ENCODE results near the gene TPMT. TPM values are rescaled to one million over a fixed set of nuclear protein-coding genes. Genes with fewer than 3 reads are reported as not detected.
A peak's percentile ranks its signal among the peaks of the same experiment; 100 is the strongest.

The TPMT gene
- total RNA-seq, 1 experiment from 2014 or later = 3.2 TPM

DNA sequence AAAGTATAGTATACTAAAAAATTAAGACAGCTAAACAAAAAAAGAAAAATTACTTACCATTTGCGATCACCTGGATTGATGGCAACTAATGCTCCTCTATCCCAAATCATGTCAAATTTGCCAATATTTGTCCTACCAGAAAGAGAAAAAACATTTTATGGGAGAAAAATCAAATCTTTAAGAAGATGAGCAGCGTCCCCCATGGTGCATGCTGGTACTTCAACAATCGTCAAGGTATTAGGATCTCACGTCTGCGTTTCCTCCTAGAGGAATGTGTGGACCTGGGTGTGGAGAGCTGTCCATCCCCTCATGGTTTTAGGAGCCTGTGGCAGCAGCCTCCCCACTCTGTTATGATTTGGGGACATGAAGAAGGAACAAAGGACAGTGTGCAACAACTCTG lies 16.0 kb downstream of the TPMT start:
- Histone ChIP-seq H3K4me2 (ENCODE audit: low read depth, low read length, poor library complexity, severe bottlenecking) (no peak overlapping the region), H3K27me3 (ENCODE audit: low read length) (no peaks in the 10 kb centered on the region), H3K9me3 (ENCODE audit: low read length) (no peaks in the 10 kb centered on the region), H3K4me1 (ENCODE audit: low read length) (no peaks in the 10 kb centered on the region), H2AFZ (ENCODE audit: low read length) (no peak overlapping the region), H3K36me3 (ENCODE audit: insufficient read depth, low read length) (no peaks in the 10 kb centered on the region), H3K4me3 (ENCODE audit: low read length) (no peak overlapping the region), H3K9me2 (replicated peaks; ENCODE audit: insufficient read depth, low read length) (no peaks in the 10 kb centered on the region), H3K27ac (ENCODE audit: low read length) (no peak overlapping the region), H3K9ac (ENCODE audit: low read length) (no peak overlapping the region), H4K20me1 (ENCODE audit: insufficient read depth, low read depth, low read length) (no peaks in the 10 kb centered on the region), H3K79me2 (ENCODE audit: low read length) (no peaks in the 10 kb centered on the region)
- DNase-seq = no peak

DNA sequence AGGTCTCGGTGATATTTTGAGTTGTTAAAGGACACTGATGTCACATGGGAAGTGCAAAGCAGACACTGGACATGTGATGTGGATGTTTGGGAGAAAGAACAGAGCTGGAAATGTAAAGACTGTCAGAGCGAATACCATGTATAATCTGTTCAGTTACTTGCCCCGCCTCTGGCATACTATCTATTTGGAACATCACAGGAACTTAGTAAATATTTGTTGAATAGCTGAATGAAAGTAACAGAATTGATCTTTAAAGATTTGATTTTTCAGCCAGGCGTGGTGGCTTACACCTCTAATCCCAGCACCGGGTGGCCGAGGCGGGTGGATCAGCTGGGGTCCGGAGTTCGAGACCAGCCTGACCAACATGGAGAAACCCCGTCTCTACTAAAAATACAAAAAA lies 18.6 kb downstream of the TPMT start:
- no peak overlapping the region for H3K4me2 ChIP-seq (ENCODE audit: low read depth, low read length, poor library complexity, severe bottlenecking)
- no peaks in the 10 kb centered on the region for H3K4me1 ChIP-seq (ENCODE audit: low read length)
- no peak overlapping the region for H3K27ac ChIP-seq (ENCODE audit: low read length)
- H3K9me2 ChIP-seq (replicated peaks; ENCODE audit: insufficient read depth, low read length) = no peaks in the 10 kb centered on the region
- H3K27me3 ChIP-seq (ENCODE audit: low read length) = no peaks in the 10 kb centered on the region
- H3K9ac ChIP-seq (ENCODE audit: low read length) = no peak overlapping the region
- no peaks in the 10 kb centered on the region for H3K79me2 ChIP-seq (ENCODE audit: low read length)
- H3K36me3 ChIP-seq (ENCODE audit: insufficient read depth, low read length) = no peaks in the 10 kb centered on the region
- H3K4me3 ChIP-seq (ENCODE audit: low read length) = no peak overlapping the region
- no peaks in the 10 kb centered on the region for H3K9me3 ChIP-seq (ENCODE audit: low read length)
- H2AFZ ChIP-seq (ENCODE audit: low read length) = no peak overlapping the region
- no peaks in the 10 kb centered on the region for H4K20me1 ChIP-seq (ENCODE audit: insufficient read depth, low read depth, low read length)
- DNase-seq = no peak

DNA sequence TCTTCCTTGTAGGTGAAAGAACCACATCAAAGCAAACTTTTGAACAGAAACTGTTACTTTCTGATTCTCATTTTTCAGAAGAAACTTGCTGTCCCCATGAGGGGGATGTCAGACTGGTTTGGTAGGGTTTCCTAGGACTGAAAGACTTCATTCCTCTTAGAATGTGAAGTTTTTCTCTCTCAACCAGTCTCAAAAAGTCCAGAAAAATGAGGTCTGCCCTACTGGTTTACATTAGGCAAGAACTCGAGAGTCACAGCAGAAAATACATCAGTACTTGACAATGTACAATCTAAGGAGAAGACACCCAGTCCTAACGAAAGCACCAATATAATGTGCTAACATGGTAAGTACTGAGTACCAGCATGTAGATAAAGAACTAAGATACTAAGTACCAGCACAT lies 19.7 kb downstream of the TPMT start:
- H4K20me1 ChIP-seq (ENCODE audit: insufficient read depth, low read depth, low read length) = no peaks in the 10 kb centered on the region
- H3K9me2 ChIP-seq (replicated peaks; ENCODE audit: insufficient read depth, low read length) = no peaks in the 10 kb centered on the region
- no peaks in the 10 kb centered on the region for H3K4me1 ChIP-seq (ENCODE audit: low read length)
- H3K9ac ChIP-seq (ENCODE audit: low read length) = no peak overlapping the region
- H3K27ac ChIP-seq (ENCODE audit: low read length) = no peak overlapping the region
- H3K4me3 ChIP-seq (ENCODE audit: low read length) = no peak overlapping the region
- no peaks in the 10 kb centered on the region for H3K27me3 ChIP-seq (ENCODE audit: low read length)
- H3K79me2 ChIP-seq (ENCODE audit: low read length) = no peaks in the 10 kb centered on the region
- H2AFZ ChIP-seq (ENCODE audit: low read length) = no peak overlapping the region
- DNase-seq = no peak
- no peak overlapping the region for H3K4me2 ChIP-seq (ENCODE audit: low read depth, low read length, poor library complexity, severe bottlenecking)
- no peaks in the 10 kb centered on the region for H3K9me3 ChIP-seq (ENCODE audit: low read length)
- H3K36me3 ChIP-seq (ENCODE audit: insufficient read depth, low read length) = no peaks in the 10 kb centered on the region

DNA sequence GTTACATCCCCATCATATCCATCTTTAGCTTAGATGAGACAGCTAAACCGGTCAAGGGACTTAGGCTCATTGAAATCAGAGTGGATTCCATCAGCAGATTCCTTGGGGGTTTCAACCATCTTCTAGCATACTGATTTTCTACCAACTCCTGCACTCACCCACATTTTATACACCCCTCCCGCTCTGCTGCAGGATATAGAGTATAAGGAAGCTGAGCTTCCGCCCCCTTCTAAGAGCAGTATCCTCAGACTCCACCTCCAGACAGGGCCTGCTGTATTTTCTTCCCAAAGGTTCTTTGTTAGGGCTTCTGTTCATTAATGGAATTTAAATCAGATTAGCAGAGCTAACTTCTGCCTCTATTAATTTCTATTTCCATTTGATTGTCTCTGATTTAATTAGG lies 22.5 kb downstream of the TPMT start:
- Histone ChIP-seq H3K27me3 (ENCODE audit: low read length) (no peaks in the 10 kb centered on the region), H3K36me3 (ENCODE audit: insufficient read depth, low read length) (no peaks in the 10 kb centered on the region), H3K27ac (ENCODE audit: low read length) (no peak overlapping the region), H2AFZ (ENCODE audit: low read length) (no peak overlapping the region), H3K4me3 (ENCODE audit: low read length) (no peak overlapping the region), H3K9me3 (ENCODE audit: low read length) (no peaks in the 10 kb centered on the region), H3K79me2 (ENCODE audit: low read length) (no peaks in the 10 kb centered on the region), H3K9ac (ENCODE audit: low read length) (no peak overlapping the region), H3K4me1 (ENCODE audit: low read length) (no peaks in the 10 kb centered on the region), H4K20me1 (ENCODE audit: insufficient read depth, low read depth, low read length) (no peaks in the 10 kb centered on the region), H3K9me2 (replicated peaks; ENCODE audit: insufficient read depth, low read length) (no peaks in the 10 kb centered on the region), H3K4me2 (ENCODE audit: low read depth, low read length, poor library complexity, severe bottlenecking) (no peak overlapping the region)
- no peak for DNase-seq

DNA sequence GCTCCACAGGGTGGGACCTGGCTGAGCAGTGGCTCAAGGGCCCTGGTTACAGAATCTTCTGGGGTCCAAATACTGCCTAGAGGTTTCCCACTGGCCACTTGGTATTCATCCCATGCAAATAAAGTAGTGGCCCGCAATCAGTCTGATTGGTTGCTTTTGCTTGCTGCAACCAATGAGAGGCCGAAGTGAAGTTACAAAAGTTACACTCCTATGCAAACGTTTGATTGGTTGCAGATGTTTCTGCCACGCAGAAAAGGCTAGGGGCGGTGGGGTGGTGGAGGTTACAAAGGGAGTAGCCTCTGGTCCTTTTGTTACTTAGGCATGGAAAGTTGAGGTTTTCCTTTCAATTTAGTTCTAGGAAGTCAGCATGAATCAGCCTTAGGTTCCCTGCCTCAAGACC lies 28.8 kb downstream of the TPMT start:
- Histone ChIP-seq H3K4me3 (ENCODE audit: low read length) (no peak overlapping the region), H4K20me1 (ENCODE audit: insufficient read depth, low read depth, low read length) (no peaks in the 10 kb centered on the region), H3K4me2 (ENCODE audit: low read depth, low read length, poor library complexity, severe bottlenecking) (no peak overlapping the region), H2AFZ (ENCODE audit: low read length) (no peak overlapping the region), H3K9me3 (ENCODE audit: low read length) (no peaks in the 10 kb centered on the region), H3K9me2 (replicated peaks; ENCODE audit: insufficient read depth, low read length) (no peaks in the 10 kb centered on the region), H3K27ac (ENCODE audit: low read length) (no peak overlapping the region), H3K36me3 (ENCODE audit: insufficient read depth, low read length) (no peaks in the 10 kb centered on the region), H3K4me1 (ENCODE audit: low read length) (no peaks in the 10 kb centered on the region), H3K27me3 (ENCODE audit: low read length) (no peaks in the 10 kb centered on the region), H3K9ac (ENCODE audit: low read length) (no peak overlapping the region), H3K79me2 (ENCODE audit: low read length) (no peaks in the 10 kb centered on the region)
- no peak for DNase-seq

DNA sequence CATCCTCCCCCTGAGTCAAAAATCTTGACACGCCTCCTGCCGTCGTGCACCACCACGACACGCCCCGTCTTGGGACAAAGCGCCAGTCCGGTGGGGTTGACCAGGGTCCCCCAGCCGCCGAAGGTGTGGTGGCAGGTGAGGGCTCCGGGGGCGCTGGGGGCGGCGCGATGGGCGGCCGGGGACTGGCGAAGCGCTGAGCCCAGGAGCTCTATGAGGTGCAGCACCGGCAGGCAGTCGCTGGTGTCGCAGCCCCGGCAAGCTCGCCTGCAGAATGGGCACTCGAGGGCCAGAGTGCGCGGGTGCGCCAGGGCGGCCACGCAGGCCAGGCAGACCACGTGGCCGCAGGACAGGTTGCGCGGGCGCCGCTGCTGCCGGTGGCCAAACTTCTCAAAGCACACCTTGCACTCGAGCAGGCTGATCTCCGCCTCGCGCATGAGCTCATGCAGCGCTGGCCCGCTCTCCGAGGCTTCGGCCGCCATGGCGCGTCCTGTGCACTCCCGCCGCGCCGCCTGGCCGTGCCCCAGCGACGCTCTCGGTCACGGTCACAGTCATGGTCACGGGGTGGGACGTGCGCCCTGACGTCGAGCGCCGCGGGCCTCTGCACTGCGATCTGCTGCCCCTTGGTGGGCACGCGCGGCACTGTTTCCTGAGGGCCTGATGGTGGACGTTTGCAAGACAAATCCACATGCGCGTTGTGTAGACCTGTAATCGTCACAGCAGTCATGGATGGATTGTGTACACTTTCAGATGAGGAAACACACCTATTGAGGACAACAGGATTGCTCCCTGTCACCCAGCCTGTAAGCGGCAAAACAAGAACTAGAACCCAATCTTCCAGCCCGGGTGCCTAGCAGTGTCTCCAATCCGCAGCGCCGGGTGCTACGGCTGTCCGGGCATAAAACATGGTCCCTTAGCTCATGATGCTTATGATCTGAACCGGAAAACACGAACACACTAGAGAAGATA lies 32.5 kb downstream of the TPMT start, which contains the start of gene NHLRC1:
TSS of gene NHLRC1 (minus strand) at position 550 of the 966 bp plus-strand sequence. CDS start at position 479, 71 bp downstream.
- Histone ChIP-seq H3K9me3 (ENCODE audit: low read length) (no peaks in the 10 kb centered on the region), H3K4me1 (ENCODE audit: low read length) (no peaks in the 10 kb centered on the region), H3K9ac (ENCODE audit: low read length) (no peak within 1 kb of the TSS), H4K20me1 (ENCODE audit: insufficient read depth, low read depth, low read length) (no peaks in the 10 kb centered on the region), H2AFZ (ENCODE audit: low read length) (no peak within 1 kb of the TSS), H3K27ac (ENCODE audit: low read length) (no peak within 1 kb of the TSS), H3K36me3 (ENCODE audit: insufficient read depth, low read length) (no peaks in the 10 kb centered on the region), H3K4me2 (ENCODE audit: low read depth, low read length, poor library complexity, severe bottlenecking) (no peak within 1 kb of the TSS), H3K4me3 (ENCODE audit: low read length) (no peak within 1 kb of the TSS), H3K27me3 (ENCODE audit: low read length) (no peaks in the 10 kb centered on the region), H3K9me2 (replicated peaks; ENCODE audit: insufficient read depth, low read length) (no peaks in the 10 kb centered on the region), H3K79me2 (ENCODE audit: low read length) (no peaks in the 10 kb centered on the region)
- no peak for DNase-seq

DNA sequence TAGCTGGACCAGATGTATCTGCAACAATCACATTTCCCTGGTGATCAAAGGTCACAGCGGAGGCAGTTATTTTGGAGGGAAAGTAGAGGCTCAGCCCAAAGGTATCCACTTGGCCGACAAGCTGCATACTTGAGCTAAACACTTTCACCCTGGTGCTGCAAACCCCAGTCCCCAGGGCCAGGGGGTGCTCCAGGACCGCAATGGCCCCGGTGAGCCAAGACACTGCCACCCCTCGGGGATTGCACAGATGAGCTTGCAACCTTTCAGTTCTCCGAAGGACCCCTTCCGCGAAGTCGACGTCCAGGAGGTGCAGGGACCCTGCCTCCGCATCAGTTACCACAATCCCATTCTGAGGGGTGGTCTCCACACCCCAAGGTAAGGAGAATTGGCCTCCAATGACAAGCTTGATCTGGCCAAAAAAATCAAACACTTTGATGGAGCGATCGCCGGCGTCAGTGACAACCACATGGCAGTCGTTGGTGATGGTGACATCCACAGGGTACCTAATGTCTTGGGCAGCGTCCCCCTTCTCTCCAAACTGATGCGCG lies 33.2 kb downstream of the TPMT start:
- Histone ChIP-seq H3K4me1 (ENCODE audit: low read length) (no peaks in the 10 kb centered on the region), H3K4me3 (ENCODE audit: low read length) (no peak overlapping the region), H3K27me3 (ENCODE audit: low read length) (no peaks in the 10 kb centered on the region), H3K79me2 (ENCODE audit: low read length) (no peaks in the 10 kb centered on the region), H4K20me1 (ENCODE audit: insufficient read depth, low read depth, low read length) (no peaks in the 10 kb centered on the region), H3K9me2 (replicated peaks; ENCODE audit: insufficient read depth, low read length) (no peaks in the 10 kb centered on the region), H3K27ac (ENCODE audit: low read length) (no peak overlapping the region), H3K4me2 (ENCODE audit: low read depth, low read length, poor library complexity, severe bottlenecking) (no peak overlapping the region), H2AFZ (ENCODE audit: low read length) (no peak overlapping the region), H3K36me3 (ENCODE audit: insufficient read depth, low read length) (no peaks in the 10 kb centered on the region), H3K9me3 (ENCODE audit: low read length) (no peaks in the 10 kb centered on the region), H3K9ac (ENCODE audit: low read length) (no peak overlapping the region)
- peak; percentile 81 for DNase-seq

DNA sequence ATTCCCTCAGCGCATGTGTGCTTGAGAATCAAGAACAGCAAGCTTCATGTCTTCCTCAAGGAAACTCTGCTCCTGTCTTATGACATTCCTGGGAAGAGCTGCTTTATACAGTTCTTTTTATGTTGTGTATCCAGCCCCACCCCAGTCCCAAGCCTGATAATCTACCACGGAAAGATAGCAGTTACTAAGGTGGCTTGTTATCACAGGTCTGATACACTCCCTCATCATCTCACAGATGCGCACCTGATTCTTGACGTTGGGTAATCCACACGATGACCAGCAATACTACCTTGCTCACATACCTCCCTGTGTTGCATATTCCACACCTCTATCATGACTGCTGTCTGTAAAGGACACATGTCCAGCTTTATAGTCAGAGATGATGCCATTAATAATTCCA lies 35.6 kb downstream of the TPMT start:
- no peaks in the 10 kb centered on the region for H3K36me3 ChIP-seq (ENCODE audit: insufficient read depth, low read length)
- no peaks in the 10 kb centered on the region for H3K79me2 ChIP-seq (ENCODE audit: low read length)
- no peak overlapping the region for H3K4me2 ChIP-seq (ENCODE audit: low read depth, low read length, poor library complexity, severe bottlenecking)
- no peak overlapping the region for H3K27ac ChIP-seq (ENCODE audit: low read length)
- DNase-seq = no peak
- no peak overlapping the region for H2AFZ ChIP-seq (ENCODE audit: low read length)
- no peaks in the 10 kb centered on the region for H4K20me1 ChIP-seq (ENCODE audit: insufficient read depth, low read depth, low read length)
- H3K9ac ChIP-seq (ENCODE audit: low read length) = no peak overlapping the region
- no peaks in the 10 kb centered on the region for H3K9me2 ChIP-seq (replicated peaks; ENCODE audit: insufficient read depth, low read length)
- no peaks in the 10 kb centered on the region for H3K27me3 ChIP-seq (ENCODE audit: low read length)
- no peak overlapping the region for H3K4me3 ChIP-seq (ENCODE audit: low read length)
- no peaks in the 10 kb centered on the region for H3K9me3 ChIP-seq (ENCODE audit: low read length)
- H3K4me1 ChIP-seq (ENCODE audit: low read length) = no peaks in the 10 kb centered on the region

Measured in Karpas-422 (cell line).